Neural cell (in vitro differentiated cells): Measurements from ENCODE around the gene SEMA4B. TPM values are rescaled to one million over a fixed set of nuclear protein-coding genes. Genes with fewer than 3 reads are reported as not detected.

ENCODE experiments used
- H2AFZ ChIP-seq: fragments of 200-600, 300-800 bp; sonication (generic), shearing (Covaris generic); 2 replicates; pipeline ENCODE4 v1.6.0; 2014; ENCODE audit warnings: low read depth, mild to moderate bottlenecking, antibody characterized with exemption, low read length, moderate library complexity
- H3F3A ChIP-seq: fragments of 200-600 bp; shearing (Covaris generic); 2 replicates; pipeline ENCODE4 v1.6.1; 2016; ENCODE audit warnings: mild to moderate bottlenecking, moderate library complexity, mixed read lengths, antibody characterized with exemption, low read length; ENCODE audit not compliant: insufficient read depth, poor library complexity, severe bottlenecking
- H3K27ac ChIP-seq: fragments of 200-600, 300-800 bp; sonication (generic), shearing (Covaris generic); 2 replicates; pipeline ENCODE4 v1.5.1; 2014; ENCODE audit warnings: mild to moderate bottlenecking, low read length, moderate library complexity
- H3K27me3 ChIP-seq: fragments of 300-800, 200-600 bp; sonication (generic), shearing (Covaris generic); 2 replicates; pipeline ENCODE4 v1.6.0; 2014; ENCODE audit warnings: mild to moderate bottlenecking, low read depth, low read length, moderate library complexity; ENCODE audit not compliant: insufficient read depth
- H3K36me3 ChIP-seq: fragments of 300-800, 200-600 bp; sonication (generic), shearing (Covaris generic); 2 replicates; pipeline ENCODE4 v1.5.1; 2014; ENCODE audit warnings: mild to moderate bottlenecking, antibody characterized with exemption, low read length, moderate library complexity; ENCODE audit not compliant: insufficient read depth
- H3K4me2 ChIP-seq: fragments of 300-800, 200-600 bp; sonication (generic), shearing (Covaris generic); 2 replicates; pipeline ENCODE4 v1.6.0; 2014; ENCODE audit warnings: mild to moderate bottlenecking, low read length
- H3K4me3 ChIP-seq: fragments of 300-800, 200-600 bp; sonication (generic), shearing (Covaris generic); 2 replicates; pipeline ENCODE4 v1.5.1; 2014; ENCODE audit warnings: mild to moderate bottlenecking, low read length, moderate library complexity
- H3K79me2 ChIP-seq: fragments of 200-600 bp; shearing (Covaris generic); replicated peaks from 2 replicates; pipeline ENCODE4 v1.6.0; 2014; ENCODE audit warnings: mild to moderate bottlenecking, low read length, moderate library complexity; ENCODE audit not compliant: insufficient read depth
- H3K9ac ChIP-seq: fragments of 300-800, 200-600 bp; sonication (generic), shearing (Covaris generic); 2 replicates; pipeline ENCODE4 v1.6.1; 2016; ENCODE audit warnings: mild to moderate bottlenecking, low read length, mixed read lengths
- H3K9me2 ChIP-seq: fragments of 200-600 bp; shearing (Covaris generic); 2 replicates; pipeline ENCODE4 v1.6.1; 2016; ENCODE audit warnings: mild to moderate bottlenecking, low read length, mixed read lengths; ENCODE audit not compliant: insufficient read depth
- H3K9me3 ChIP-seq: fragments of 200-600, 300-800 bp; sonication (generic), shearing (Covaris generic); 2 replicates; pipeline ENCODE4 v1.6.1; 2016; ENCODE audit warnings: mild to moderate bottlenecking, mixed run types, low read length, moderate library complexity, mixed read lengths
- H4K20me1 ChIP-seq: fragments of 200-600 bp; shearing (Covaris generic); 2 replicates; pipeline ENCODE4 v1.6.1; 2016; ENCODE audit warnings: mild to moderate bottlenecking, mixed run types; ENCODE audit not compliant: insufficient read depth
- CTCF ChIP-seq: fragments of 450-650 bp; IDR thresholded peaks from 2 replicates; pipeline ENCODE4 v1.5.1; 2014; ENCODE audit warnings: antibody characterized with exemption, mild to moderate bottlenecking, moderate library complexity; ENCODE audit not compliant: poor library complexity, severe bottlenecking
- EP300 ChIP-seq: fragments of 450-650 bp; conservative IDR thresholded peaks from 2 replicates; pipeline ENCODE4 v1.6.1; 2014; ENCODE audit warnings: antibody characterized with exemption, mild to moderate bottlenecking, moderate library complexity; ENCODE audit not compliant: poor library complexity, severe bottlenecking
- EZH2 ChIP-seq: fragments of 200-600, 300-800 bp; shearing (Covaris generic), sonication (generic); IDR thresholded peaks from 2 replicates; pipeline ENCODE4 v1.6.1; 2014; ENCODE audit warnings: antibody characterized with exemption, low read length, borderline replicate concordance, mild to moderate bottlenecking; ENCODE audit not compliant: insufficient read depth, poor library complexity, severe bottlenecking
- MXI1 ChIP-seq: fragments of 450-650 bp; conservative IDR thresholded peaks from 2 replicates; pipeline ENCODE4 v1.6.1; 2014; ENCODE audit warnings: antibody characterized with exemption, mild to moderate bottlenecking; ENCODE audit not compliant: poor library complexity, severe bottlenecking
- POLR2AphosphoS5 ChIP-seq: IDR thresholded peaks from 2 replicates; pipeline ENCODE4 v1.6.1; 2012
- RAD21 ChIP-seq: fragments of 450-650 bp; conservative IDR thresholded peaks from 2 replicates; pipeline ENCODE4 v1.6.1; 2014; ENCODE audit warnings: antibody characterized with exemption, mild to moderate bottlenecking, moderate library complexity
- REST ChIP-seq: IDR thresholded peaks from 2 replicates; pipeline ENCODE4 v1.6.1; 2012; ENCODE audit warnings: borderline replicate concordance
- SMC3 ChIP-seq: fragments of 450-650 bp; conservative IDR thresholded peaks from 2 replicates; pipeline ENCODE4 v1.6.1; 2014; ENCODE audit warnings: antibody characterized with exemption, mild to moderate bottlenecking, moderate library complexity; ENCODE audit not compliant: poor library complexity
- TAF1 ChIP-seq: IDR thresholded peaks from 2 replicates; pipeline ENCODE4 v1.6.1; 2012; ENCODE audit warnings: low read depth
- polyA plus RNA-seq: library from polyadenylated mRNA; depleted of rRNA; stranded (reverse); fragments of >200 nt; gene quantifications from 2 replicates; pipeline ENCODE4 v1.2.3, GENCODE V29; 2014

SEMA4B gene
- polyA plus RNA-seq, 1 donor from 2014 or later = 11.0 TPM

- peak overlapping the region; percentile 92 for H3K9ac ChIP-seq
- TF ChIP-seq TAF1 = no peak
- no peak for TF ChIP-seq REST
- TF ChIP-seq RAD21 = no peak
- TF ChIP-seq MXI1 = peak; percentile 1
- no peak for TF ChIP-seq CTCF
- TF ChIP-seq SMC3 = no peak
- TF ChIP-seq POLR2AphosphoS5 = no peak
- TF ChIP-seq EZH2 = no peak
- no peaks in the 10 kb centered on the region for H3K36me3 ChIP-seq
- H3K27me3 ChIP-seq = no peaks in the 10 kb centered on the region
- peak overlapping the region; percentile 88 for H3K4me2 ChIP-seq
- peaks cover 3% of the 10 kb centered on the region for H3F3A ChIP-seq
- H2AFZ ChIP-seq = peak overlapping the region; percentile 74
- no peaks in the 10 kb centered on the region for H3K9me2 ChIP-seq
- H3K4me3 ChIP-seq = peak overlapping the region; percentile 78
- H3K79me2 ChIP-seq = peaks cover 49% of the 10 kb centered on the region
- peaks cover 4% of the 10 kb centered on the region for H4K20me1 ChIP-seq
- peak overlapping the region; percentile 94 for H3K27ac ChIP-seq
- H3K9me3 ChIP-seq = no peaks in the 10 kb centered on the region
Observed at GRCh38 chr15:90266061-90266431, 64.9 kb downstream of the SEMA4B start.

- TF ChIP-seq MXI1 = no peak
- no peak for TF ChIP-seq SMC3
- no peak for TF ChIP-seq RAD21
- no peak for TF ChIP-seq POLR2AphosphoS5
- no peak for TF ChIP-seq EP300
- no peak for TF ChIP-seq EZH2
- no peak for TF ChIP-seq REST
- no peak for TF ChIP-seq TAF1
- TF ChIP-seq CTCF = no peak
- Histone ChIP-seq H3K4me3 (peak overlapping the region; percentile 78), H3K36me3 (no peaks in the 10 kb centered on the region), H3K9me3 (no peaks in the 10 kb centered on the region), H3K9me2 (no peaks in the 10 kb centered on the region), H2AFZ (peak overlapping the region; percentile 74), H4K20me1 (peaks cover 4% of the 10 kb centered on the region), H3K27ac (peak overlapping the region; percentile 94), H3F3A (peaks cover 3% of the 10 kb centered on the region), H3K27me3 (no peaks in the 10 kb centered on the region), H3K4me2 (peak overlapping the region; percentile 88), H3K79me2 (peaks cover 49% of the 10 kb centered on the region), H3K9ac (peak overlapping the region; percentile 92)
Observed at GRCh38 chr15:90266485-90266884, 65.4 kb downstream of the SEMA4B start.
